Right lobe of liver (tissue), 4 donors: Measurements from ENCODE around the gene BDNF.

Experiments
- POLR2A ChIP-seq: fragments of 450-650 bp; IDR thresholded peaks from one replicate; pipeline ENCODE4 v1.6.1; 2017; ENCODE audit warnings: antibody characterized with exemption, mild to moderate bottlenecking
- TF ChIP-seq, protein P1 (sequence below), 4 donors: fragments of 200-600 bp in 3 of 4; fragments of 450-650 bp in 1 of 4; IDR thresholded peaks; one replicate each; pipeline versions ENCODE4 v1.5.1 to v1.8.0; 2016 to 2022; ENCODE audit warnings: antibody characterized with exemption in 4 of 4, mild to moderate bottlenecking in 2 of 4
- donor health status: DM: no; HTN: no; CAD: no.
- donor health status: DM: no; HTN: no; CAD: no.
- donor health status: DM: no; HTN: yes; CAD: no.

DNA sequence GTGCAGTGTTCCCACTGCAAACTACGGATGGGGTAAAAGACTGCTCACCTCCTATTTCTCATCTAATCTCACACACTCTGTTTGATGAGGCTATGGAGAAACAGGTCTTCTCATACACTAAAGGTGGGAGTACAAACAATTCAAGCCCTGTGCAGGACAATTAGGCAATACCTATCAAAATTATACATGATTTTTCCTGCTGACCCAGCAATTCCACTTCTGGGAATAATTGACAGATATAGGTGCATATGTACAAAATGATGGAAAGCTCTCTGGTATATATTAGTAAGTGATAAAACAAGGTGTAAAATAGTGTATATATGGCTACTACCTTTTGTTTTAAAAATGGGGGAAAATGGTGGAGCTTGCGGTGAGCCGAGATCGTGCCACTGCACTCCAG, 23.1 kb downstream of the BDNF start:
- TF ChIP-seq, protein P1, sequence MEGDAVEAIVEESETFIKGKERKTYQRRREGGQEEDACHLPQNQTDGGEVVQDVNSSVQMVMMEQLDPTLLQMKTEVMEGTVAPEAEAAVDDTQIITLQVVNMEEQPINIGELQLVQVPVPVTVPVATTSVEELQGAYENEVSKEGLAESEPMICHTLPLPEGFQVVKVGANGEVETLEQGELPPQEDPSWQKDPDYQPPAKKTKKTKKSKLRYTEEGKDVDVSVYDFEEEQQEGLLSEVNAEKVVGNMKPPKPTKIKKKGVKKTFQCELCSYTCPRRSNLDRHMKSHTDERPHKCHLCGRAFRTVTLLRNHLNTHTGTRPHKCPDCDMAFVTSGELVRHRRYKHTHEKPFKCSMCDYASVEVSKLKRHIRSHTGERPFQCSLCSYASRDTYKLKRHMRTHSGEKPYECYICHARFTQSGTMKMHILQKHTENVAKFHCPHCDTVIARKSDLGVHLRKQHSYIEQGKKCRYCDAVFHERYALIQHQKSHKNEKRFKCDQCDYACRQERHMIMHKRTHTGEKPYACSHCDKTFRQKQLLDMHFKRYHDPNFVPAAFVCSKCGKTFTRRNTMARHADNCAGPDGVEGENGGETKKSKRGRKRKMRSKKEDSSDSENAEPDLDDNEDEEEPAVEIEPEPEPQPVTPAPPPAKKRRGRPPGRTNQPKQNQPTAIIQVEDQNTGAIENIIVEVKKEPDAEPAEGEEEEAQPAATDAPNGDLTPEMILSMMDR (IDR thresholded peaks at IDR 0.05), result no peak
- no peak for TF ChIP-seq POLR2A
